H9 (cell line): ENCODE measurements around the gene PDHB. TPM values are rescaled to one million over a fixed set of nuclear protein-coding genes. Genes with fewer than 3 reads are reported as not detected.

Experiments
- DNase-seq: peaks from one replicate; pipeline ENCODE4 v3.0.0-alpha.2; 2017
- H2AFZ ChIP-seq: one replicate; pipeline ENCODE4 v1.6.1; 2013; ENCODE audit warnings: mild to moderate bottlenecking, low read length, control low read depth, moderate library complexity
- H2AK5ac ChIP-seq: 2 replicates; pipeline ENCODE4 v1.6.1; 2013; ENCODE audit warnings: low read length, control low read depth, mixed read lengths; ENCODE audit not compliant: insufficient read length
- H2BK120ac ChIP-seq: one replicate; pipeline ENCODE4 v1.6.1; 2013; ENCODE audit warnings: low read depth, mild to moderate bottlenecking, low read length, control low read depth, inconsistent platforms; ENCODE audit not compliant: poor library complexity, severe bottlenecking
- H2BK12ac ChIP-seq: 2 replicates; pipeline ENCODE4 v1.6.1; 2013; ENCODE audit warnings: low read length, control low read depth, mixed read lengths, low read depth; ENCODE audit not compliant: insufficient read length
- H2BK15ac ChIP-seq: 2 replicates; pipeline ENCODE4 v1.6.1; 2013; ENCODE audit warnings: low read depth, low read length, control low read depth
- H2BK20ac ChIP-seq: one replicate; pipeline ENCODE4 v1.6.1; 2013; ENCODE audit warnings: low read depth, mild to moderate bottlenecking, low read length, control low read depth, inconsistent platforms; ENCODE audit not compliant: poor library complexity, severe bottlenecking
- H2BK5ac ChIP-seq: 2 replicates; pipeline ENCODE4 v1.6.1; 2013; ENCODE audit warnings: low read length, control low read depth, mixed read lengths; ENCODE audit not compliant: insufficient read length
- H3K14ac ChIP-seq: 2 replicates; pipeline ENCODE4 v1.6.1; 2013; ENCODE audit warnings: low read length, control low read depth; ENCODE audit not compliant: insufficient read depth
- H3K18ac ChIP-seq: 2 replicates; pipeline ENCODE4 v1.6.1; 2013; ENCODE audit warnings: low read depth, mild to moderate bottlenecking, mixed read lengths, low read length, control low read depth; ENCODE audit not compliant: insufficient read length
- H3K23ac ChIP-seq: 2 replicates; pipeline ENCODE4 v1.6.1; 2013; ENCODE audit warnings: low read length, control low read depth, mixed read lengths, low read depth; ENCODE audit not compliant: insufficient read length
- H3K23me2 ChIP-seq: 2 replicates; pipeline ENCODE4 v1.6.1; 2013; ENCODE audit warnings: low read depth, mild to moderate bottlenecking, mixed read lengths, low read length, control low read depth; ENCODE audit not compliant: insufficient read length, poor library complexity, severe bottlenecking
- H3K27ac ChIP-seq: 2 replicates; pipeline ENCODE4 v1.5.1; 2013; ENCODE audit warnings: low read length, control low read depth, mixed read lengths, low read depth; ENCODE audit not compliant: insufficient read length
- H3K27me3 ChIP-seq: 2 replicates; pipeline ENCODE4 v1.6.1; 2013; ENCODE audit warnings: low read length, control low read depth, inconsistent platforms; ENCODE audit not compliant: insufficient read depth
- H3K4ac ChIP-seq: 2 replicates; pipeline ENCODE4 v1.6.1; 2013; ENCODE audit warnings: low read depth, mild to moderate bottlenecking, control low read depth, inconsistent platforms, low read length, moderate library complexity
- H3K4me1 ChIP-seq: 2 replicates; pipeline ENCODE4 v1.6.1; 2013; ENCODE audit warnings: low read length, control low read depth, inconsistent platforms; ENCODE audit not compliant: insufficient read depth
- H3K4me2 ChIP-seq: 2 replicates; pipeline ENCODE4 v1.6.1; 2013; ENCODE audit warnings: low read length, control low read depth, mixed read lengths; ENCODE audit not compliant: insufficient read length, insufficient read depth
- H3K56ac ChIP-seq: 2 replicates; pipeline ENCODE4 v1.6.1; 2013; ENCODE audit warnings: low read depth, mild to moderate bottlenecking, mixed read lengths, low read length, control low read depth; ENCODE audit not compliant: insufficient read length
- H3K79me1 ChIP-seq: 2 replicates; pipeline ENCODE4 v1.6.1; 2013; ENCODE audit warnings: low read depth, mild to moderate bottlenecking, moderate library complexity, low read length, control low read depth, inconsistent platforms; ENCODE audit not compliant: insufficient read depth, poor library complexity, severe bottlenecking
- H3K79me2 ChIP-seq: 2 replicates; pipeline ENCODE4 v1.6.1; 2013; ENCODE audit warnings: low read length, control low read depth, inconsistent platforms; ENCODE audit not compliant: insufficient read depth
- H3K9ac ChIP-seq: 2 replicates; pipeline ENCODE4 v1.6.1; 2013; ENCODE audit warnings: low read length, control low read depth, mixed read lengths; ENCODE audit not compliant: insufficient read length; ENCODE audit errors: extremely low read depth
- H3K9me3 ChIP-seq: one replicate; pipeline ENCODE4 v1.6.1; 2013; ENCODE audit warnings: low read depth, low read length, inconsistent platforms; ENCODE audit not compliant: control insufficient read depth
- H3T11ph ChIP-seq: one replicate; pipeline ENCODE4 v1.6.1; 2013; ENCODE audit warnings: mild to moderate bottlenecking, low read length, control low read depth, inconsistent platforms
- H4K20me1 ChIP-seq: one replicate; pipeline ENCODE4 v1.6.1; 2013; ENCODE audit not compliant: control insufficient read depth, insufficient read length, insufficient read depth
- H4K5ac ChIP-seq: 2 replicates; pipeline ENCODE4 v1.6.1; 2013; ENCODE audit warnings: low read depth, mild to moderate bottlenecking, mixed read lengths, low read length, control low read depth; ENCODE audit not compliant: insufficient read length
- H4K8ac ChIP-seq: replicated peaks from 2 replicates; pipeline ENCODE4 v1.6.1; 2013; ENCODE audit warnings: low read length, control low read depth, mixed read lengths, low read depth; ENCODE audit not compliant: insufficient read length
- H4K91ac ChIP-seq: 2 replicates; pipeline ENCODE4 v1.6.1; 2013; ENCODE audit warnings: low read depth, mild to moderate bottlenecking, moderate library complexity, mixed read lengths, low read length, control low read depth; ENCODE audit not compliant: insufficient read length
- H3K27ac Mint-ChIP-seq, 3 experiments: 2 replicates in 2 of 3; 3 replicates in 1 of 3; pipeline ENCODE4 v1.8.0; 2020 to 2021; ENCODE audit warnings: mixed read lengths in 3 of 3, mild to moderate bottlenecking in 1 of 3, moderate library complexity in 1 of 3
- H3K27me3 Mint-ChIP-seq: 2 replicates; pipeline ENCODE4 v1.8.0; 2021; ENCODE audit warnings: low read depth, mild to moderate bottlenecking, moderate library complexity, mixed read lengths
- H3K36me3 Mint-ChIP-seq, 3 experiments: 2 replicates in 2 of 3; 3 replicates in 1 of 3; pipeline ENCODE4 v1.8.0; 2020 to 2021; ENCODE audit warnings: low read depth in 3 of 3, mixed read lengths in 3 of 3; ENCODE audit not compliant: insufficient read depth in 1 of 3
- H3K4me1 Mint-ChIP-seq, 2 experiments: 2 replicates each; pipeline ENCODE4 v1.8.0; 2020; ENCODE audit warnings: mixed read lengths in 2 of 2
- H3K4me3 Mint-ChIP-seq, 2 experiments: 2 replicates in 1 of 2; 3 replicates in 1 of 2; pipeline ENCODE4 v1.8.0; 2020 to 2021; ENCODE audit warnings: mild to moderate bottlenecking in 2 of 2, mixed read lengths in 2 of 2, moderate library complexity in 1 of 2
- H3K9me3 Mint-ChIP-seq, 2 experiments: 2 replicates in 1 of 2; 3 replicates in 1 of 2; pipeline ENCODE4 v1.8.0; 2020; ENCODE audit warnings: mild to moderate bottlenecking in 2 of 2, mixed read lengths in 2 of 2, moderate library complexity in 1 of 2
- CTCF ChIP-seq: fragments of 200-600 bp; sonication (generic); conservative IDR thresholded peaks from 3 replicates; pipeline ENCODE4 v1.8.0; 2021; ENCODE audit warnings: antibody characterized with exemption, mild to moderate bottlenecking
- WGBS: extraction: QIAGEN DNeasy Blood & Tissue Kit; methylation state at CpG from one replicate; pipeline ENCODE4 v1.1.7; 2013; ENCODE audit warnings: missing lambda C conversion rate, low lambda C conversion rate, mixed read lengths; ENCODE audit not compliant: insufficient read length; ENCODE audit errors: extremely low coverage; 5-methylcytosine and 5-hydroxymethylcytosine counted together
- total RNA-seq: library from RNA; stranded (reverse); gene quantifications from 2 replicates; pipeline ENCODE4 v1.2.1, GENCODE V29; 2021

Gene PDHB
- total RNA-seq, 1 experiment from 2014 or later: 132 TPM

GRCh38 chr3:58474348-58474911 lies 40.8 kb upstream of the PDHB start:
- H3K79me1 ChIP-seq: no peaks in the 10 kb centered on the region
- H3K4ac ChIP-seq: no peak overlapping the region
- no peak for DNase-seq
- H4K8ac ChIP-seq: no peak overlapping the region
- Mint-ChIP-seq H3K4me1 (peaks cover 19 to 23% of the 10 kb centered on the region in 2 experiments), H3K9me3 (peaks cover 0 to 3% of the 10 kb centered on the region in 2 experiments; a peak in 2 of 5 replicates), H3K27me3 (peaks cover 2% of the 10 kb centered on the region), H3K36me3 (0 out of 7 replicates have a peak, but pooled peaks cover 0 to 1% (median 0%) of the 10 kb centered on the region in 3 experiments), H3K4me3 (no peak overlapping the region), H3K27ac (no peak overlapping the region)
- H3K9me3 ChIP-seq: no peaks in the 10 kb centered on the region
- no peak overlapping the region for H3K9ac ChIP-seq
- no peak overlapping the region for H3K4me2 ChIP-seq
- peaks cover 6% of the 10 kb centered on the region for H3K4me1 ChIP-seq
- no peak overlapping the region for H2BK15ac ChIP-seq
- WGBS: no CpG with 5 or more reads among the region's 1 CpG
- H2BK120ac ChIP-seq: no peak overlapping the region
- no peak overlapping the region for H2BK5ac ChIP-seq
- H3K79me2 ChIP-seq: no peaks in the 10 kb centered on the region
- H3K14ac ChIP-seq: no peak overlapping the region
- no peak overlapping the region for H4K5ac ChIP-seq
- no peak overlapping the region for H2BK20ac ChIP-seq
- no peak overlapping the region for H4K91ac ChIP-seq
- H2AFZ ChIP-seq: no peak overlapping the region
- H2BK12ac ChIP-seq: no peak overlapping the region
- no peak overlapping the region for H3K56ac ChIP-seq
- no peak overlapping the region for H2AK5ac ChIP-seq
- no peak overlapping the region for H3K27ac ChIP-seq
- TF ChIP-seq CTCF: no peak
- no peaks in the 10 kb centered on the region for H3K23me2 ChIP-seq
- H4K20me1 ChIP-seq: no peaks in the 10 kb centered on the region
- no peak overlapping the region for H3K23ac ChIP-seq
- no peaks in the 10 kb centered on the region for H3K27me3 ChIP-seq
- no peak overlapping the region for H3T11ph ChIP-seq
- no peak overlapping the region for H3K18ac ChIP-seq
